T-cell (primary cell): Measurements from ENCODE around the gene TMEM229A. TPM values are rescaled to one million over a fixed set of nuclear protein-coding genes. Genes with fewer than 3 reads are reported as not detected.

Experiments used
- ATAC-seq, 4 experiments: fragments of 200-7000 bp in 3 of 4; fragments of 150-1000 bp in 1 of 4; cut with Tn5 transposase; replicated peaks in 1 of 4; 1 replicate in 3 of 4; 2 replicates in 1 of 4; pipeline ENCODE4 v1.10.0; 2021; ENCODE audit warnings: moderate library complexity in 3 of 4, mild to moderate bottlenecking in 2 of 4, moderate number of reproducible peaks in 1 of 4
- CTCF ChIA-PET, 2 donors: fragments of 300-600 bp; sonication (Branson Sonifier 250); formaldehyde crosslinking; loops; one replicate each; lab custom pipeline; 2022; ENCODE audit warnings: antibody characterized with exemption in 2 of 2; lab: Charles Lee
- POLR2A ChIA-PET, 2 donors: fragments of 300-600 bp; sonication (Branson Sonifier 250); formaldehyde crosslinking; loops; one replicate each; lab custom pipeline; 2022; ENCODE audit warnings: antibody characterized with exemption in 2 of 2; lab: Charles Lee
- DNase-seq, 35 experiments: peaks; one replicate each; pipeline versions ENCODE4 v3.0.0 to v3.0.0-alpha.2; 2013 to 2023
- H3K27ac ChIP-seq: one replicate; pipeline ENCODE4 v1.5.1; 2013; ENCODE audit warnings: low read length
- H3K27me3 ChIP-seq, 2 experiments: replicated peaks in 1 of 2; 1 replicate in 1 of 2; 2 replicates in 1 of 2; pipeline versions ENCODE4 v1.6.1 to v1.7.0; 2013; ENCODE audit warnings: low read length in 1 of 2, mixed read lengths in 1 of 2; ENCODE audit not compliant: control insufficient read depth in 2 of 2, insufficient read depth in 2 of 2; ENCODE audit errors: extremely low read depth in 1 of 2
- H3K36me3 ChIP-seq, 2 donors: 1 replicate in 1 of 2; 2 replicates in 1 of 2; pipeline versions ENCODE4 v1.6.1 to v1.7.0; 2013; ENCODE audit warnings: low read length in 1 of 2; ENCODE audit not compliant: control insufficient read depth in 2 of 2, insufficient read depth in 1 of 2; ENCODE audit errors: extremely low read depth in 1 of 2
- H3K4me1 ChIP-seq, 2 experiments: 1 replicate in 1 of 2; 2 replicates in 1 of 2; pipeline versions ENCODE4 v1.6.1 to v1.7.0; 2013; ENCODE audit warnings: low read length in 2 of 2, mixed read lengths in 1 of 2; ENCODE audit not compliant: insufficient read depth in 2 of 2, control insufficient read depth in 1 of 2; ENCODE audit errors: extremely low read depth in 1 of 2
- H3K4me3 ChIP-seq, 2 donors: 1 replicate in 1 of 2; 2 replicates in 1 of 2; pipeline versions ENCODE4 v1.5.1 to v1.7.0; 2013; ENCODE audit warnings: mild to moderate bottlenecking in 2 of 2, low read length in 1 of 2, moderate library complexity in 1 of 2; ENCODE audit not compliant: control insufficient read depth in 1 of 2; ENCODE audit errors: extremely low read depth in 1 of 2
- H3K9me3 ChIP-seq: 2 replicates; pipeline ENCODE4 v1.7.0; 2013
- H3K27ac Mint-ChIP-seq, 2 donors: one replicate each; pipeline ENCODE4 v1.8.0; 2020 to 2021; ENCODE audit warnings: mild to moderate bottlenecking in 2 of 2, mixed read lengths in 2 of 2
- H3K27me3 Mint-ChIP-seq, 2 donors: one replicate each; pipeline ENCODE4 v1.8.0; 2021 to 2022; ENCODE audit warnings: mixed read lengths in 2 of 2
- H3K36me3 Mint-ChIP-seq: one replicate; pipeline ENCODE4 v1.8.0; 2021; ENCODE audit warnings: mixed read lengths
- H3K4me1 Mint-ChIP-seq, 3 donors: one replicate each; pipeline ENCODE4 v1.8.0; 2020 to 2022; ENCODE audit warnings: mixed read lengths in 3 of 3, mild to moderate bottlenecking in 1 of 3
- H3K4me3 Mint-ChIP-seq, 3 donors: one replicate each; pipeline ENCODE4 v1.8.0; 2020 to 2022; ENCODE audit warnings: mild to moderate bottlenecking in 3 of 3, mixed read lengths in 3 of 3, moderate library complexity in 3 of 3
- H3K9me3 Mint-ChIP-seq, 3 donors: one replicate each; pipeline ENCODE4 v1.8.0; 2020 to 2022; ENCODE audit warnings: mixed read lengths in 3 of 3
- WGBS: methylation state at CpG from one replicate; pipeline ENCODE4 v1.1.5; 2013; ENCODE audit warnings: missing lambda C conversion rate; ENCODE audit not compliant: insufficient coverage; 5-methylcytosine and 5-hydroxymethylcytosine counted together
- total RNA-seq, 35 experiments: library from RNA in 6 of 35; stranded (reverse) in 6 of 35; fragments of 120-200 nt in 1 of 35; gene quantifications; one replicate each; pipeline versions ENCODE4 v1.2.1 to v1.2.4 and lab custom pipeline; 2013 to 2026

Gene TMEM229A
- total RNA-seq, 5 donors from 2014 or later (not counting 1 experiment from before 2014, with no cell fraction given) = not detected

DNA sequence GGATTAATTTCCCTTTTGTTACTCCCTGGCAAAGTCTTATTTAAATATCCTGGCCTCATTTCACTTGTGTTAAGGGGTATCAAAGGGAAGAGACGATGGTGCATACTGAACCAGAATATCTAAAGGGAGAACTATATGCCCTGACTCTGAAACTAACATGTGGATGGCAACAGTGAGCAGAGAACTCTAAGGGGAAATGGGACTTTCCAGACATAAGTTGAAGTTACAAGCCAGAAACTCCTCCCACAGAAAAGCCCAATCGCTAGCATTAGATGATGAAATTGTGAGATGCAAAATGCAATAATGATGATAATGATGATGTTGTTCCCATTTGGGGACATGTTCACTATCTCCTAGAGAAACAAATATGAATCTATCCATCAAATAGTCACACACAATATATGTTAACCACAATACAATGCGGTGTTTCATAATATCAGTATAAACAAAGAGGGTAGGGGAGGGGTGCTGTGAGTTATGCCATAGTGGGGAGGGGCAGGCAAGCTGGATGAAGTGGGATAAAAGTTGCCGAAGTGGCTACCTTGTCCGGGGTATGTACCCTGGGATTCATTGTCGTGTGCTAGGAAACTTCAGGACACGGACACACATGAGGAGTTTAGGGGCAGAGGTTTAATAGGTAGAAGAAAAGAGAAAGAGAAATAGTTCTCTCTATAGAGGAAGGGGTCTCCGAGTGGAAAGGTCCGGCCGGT is 37.1 kb downstream of the TMEM229A start:
- no peak for DNase-seq
- Histone ChIP-seq H3K9me3 (no peaks in the 10 kb centered on the region), H3K4me1 (no peaks in the 10 kb centered on the region), H3K27me3 (no peaks in the 10 kb centered on the region), H3K36me3 (no peaks in the 10 kb centered on the region), H3K4me3 (no peak overlapping the region), H3K27ac (no peak overlapping the region)
- no peak for ATAC-seq
- ChIA-PET CTCF (no interaction called here), POLR2A (no interaction called here)
- 88% methylated on average over 8 of the region's 10 CpGs for WGBS
- Mint-ChIP-seq H3K36me3 (no peaks in the 10 kb centered on the region), H3K27ac (no peak overlapping the region), H3K4me1 (no peaks in the 10 kb centered on the region), H3K4me3 (no peak overlapping the region), H3K9me3 (peaks cover 0 to 16% (median 9%) of the 10 kb centered on the region in 3 donors), H3K27me3 (peaks cover 0 to 7% of the 10 kb centered on the region in 2 donors)

- no peaks in the 10 kb centered on the region for H3K4me1 ChIP-seq
- Mint-ChIP-seq H3K27ac (no peak overlapping the region), H3K9me3 (peaks cover 0 to 20% (median 4%) of the 10 kb centered on the region in 3 donors), H3K27me3 (peaks cover 0 to 11% of the 10 kb centered on the region in 2 donors), H3K36me3 (no peaks in the 10 kb centered on the region), H3K4me1 (no peaks in the 10 kb centered on the region), H3K4me3 (no peak overlapping the region)
- H3K4me3 ChIP-seq = no peak overlapping the region
- H3K27ac ChIP-seq = no peak overlapping the region
- CTCF ChIA-PET = no interaction called here
- DNase-seq (no peak), ATAC-seq (no peak)
- H3K9me3 ChIP-seq = no peaks in the 10 kb centered on the region
- H3K36me3 ChIP-seq = no peaks in the 10 kb centered on the region
- POLR2A ChIA-PET = no interaction called here
- no peaks in the 10 kb centered on the region for H3K27me3 ChIP-seq
Measured at GRCh38 chr7:123994449-123994848, 38.4 kb downstream of the TMEM229A start.

GRCh38 chr7:123993996-123994395 is 38.9 kb downstream of the TMEM229A start:
- no peaks in the 10 kb centered on the region for H3K36me3 Mint-ChIP-seq
- Histone ChIP-seq H3K9me3 (no peaks in the 10 kb centered on the region), H3K4me1 (no peaks in the 10 kb centered on the region), H3K27me3 (no peaks in the 10 kb centered on the region), H3K36me3 (no peaks in the 10 kb centered on the region), H3K27ac (no peak overlapping the region), H3K4me3 (no peak overlapping the region)
- ATAC-seq = no peak
- ChIA-PET CTCF (no interaction called here), POLR2A (no interaction called here)
- no peaks in the 10 kb centered on the region for H3K4me1 Mint-ChIP-seq
- H3K27me3 Mint-ChIP-seq = peaks cover 0 to 11% of the 10 kb centered on the region in 2 donors
- H3K9me3 Mint-ChIP-seq = peaks cover 0 to 16% (median 7%) of the 10 kb centered on the region in 3 donors
- H3K27ac Mint-ChIP-seq = no peak overlapping the region
- WGBS = no CpG with 5 or more reads among the region's 2 CpGs
- H3K4me3 Mint-ChIP-seq = no peak overlapping the region
- no peak for DNase-seq

GRCh38 chr7:123992913-123993518 is 39.9 kb downstream of the TMEM229A start:
- ATAC-seq (no peak), DNase-seq (no peak)
- Mint-ChIP-seq H3K27me3 (peaks cover 0 to 11% of the 10 kb centered on the region in 2 donors), H3K9me3 (peaks cover 0 to 9% (median 3%) of the 10 kb centered on the region in 3 donors), H3K27ac (no peak overlapping the region), H3K4me1 (no peaks in the 10 kb centered on the region), H3K36me3 (no peaks in the 10 kb centered on the region), H3K4me3 (no peak overlapping the region)
- Histone ChIP-seq H3K36me3 (no peaks in the 10 kb centered on the region), H3K4me3 (no peak overlapping the region), H3K27ac (no peak overlapping the region), H3K9me3 (no peaks in the 10 kb centered on the region), H3K4me1 (no peaks in the 10 kb centered on the region), H3K27me3 (no peaks in the 10 kb centered on the region)
- CTCF ChIA-PET = no interaction called here
- POLR2A ChIA-PET = no interaction called here
- WGBS = no CpG with 5 or more reads among the region's 2 CpGs

- Histone ChIP-seq H3K4me1 (no peaks in the 10 kb centered on the region), H3K36me3 (no peaks in the 10 kb centered on the region), H3K9me3 (no peaks in the 10 kb centered on the region), H3K27me3 (no peaks in the 10 kb centered on the region), H3K4me3 (no peak overlapping the region), H3K27ac (no peak overlapping the region)
- Mint-ChIP-seq H3K9me3 (peaks cover 6 to 11% (median 8%) of the 10 kb centered on the region in 3 donors), H3K36me3 (no peaks in the 10 kb centered on the region), H3K27ac (no peak overlapping the region), H3K4me3 (no peak overlapping the region), H3K4me1 (no peaks in the 10 kb centered on the region), H3K27me3 (peaks cover 0 to 8% of the 10 kb centered on the region in 2 donors)
- ChIA-PET CTCF (no interaction called here), POLR2A (no interaction called here)
- ATAC-seq = no peak
- no CpG with 5 or more reads among the region's 2 CpGs for WGBS
- DNase-seq = no peak
Measured at GRCh38 chr7:123987445-123987844, 45.4 kb downstream of the TMEM229A start.
